GM23248 (cell line): ENCODE data around the gene BRD7. TPM values are rescaled to one million over a fixed set of nuclear protein-coding genes. Genes with fewer than 3 reads are reported as not detected.

ENCODE experiments used
- DNase-seq: peaks from one replicate; pipeline ENCODE4 v3.0.0-alpha.2; 2015
- H2AFZ ChIP-seq: fragments of 200-600 bp; sonication (generic); 2 replicates; pipeline ENCODE4 v1.6.1; 2016; ENCODE audit warnings: antibody characterized with exemption
- H3F3A ChIP-seq: fragments of 200-600 bp; sonication (generic); 2 replicates; pipeline ENCODE4 v1.6.1; 2016; ENCODE audit warnings: mild to moderate bottlenecking, antibody characterized with exemption, mixed run types; ENCODE audit not compliant: insufficient read depth
- H3K27ac ChIP-seq: fragments of 200-600 bp; sonication (generic); 2 replicates; pipeline ENCODE4 v1.5.1; 2016; ENCODE audit warnings: mild to moderate bottlenecking
- H3K27me3 ChIP-seq: fragments of 200-600 bp; sonication (generic); replicated peaks from 2 replicates; pipeline ENCODE4 v1.6.1; 2016; ENCODE audit warnings: mild to moderate bottlenecking; ENCODE audit not compliant: insufficient read depth
- H3K36me3 ChIP-seq: fragments of 200-600 bp; sonication (generic); 2 replicates; pipeline ENCODE4 v1.6.1; 2016; ENCODE audit warnings: low read depth, mild to moderate bottlenecking
- H3K4me1 ChIP-seq: fragments of 200-600 bp; sonication (generic); 2 replicates; pipeline ENCODE4 v1.6.1; 2016; ENCODE audit warnings: mild to moderate bottlenecking; ENCODE audit not compliant: insufficient read depth
- H3K4me2 ChIP-seq: fragments of 200-600 bp; sonication (generic); one replicate; pipeline ENCODE4 v1.6.1; 2016; ENCODE audit warnings: mild to moderate bottlenecking; ENCODE audit not compliant: unreplicated experiment
- H3K4me3 ChIP-seq: fragments of 200-600 bp; sonication (generic); 2 replicates; pipeline ENCODE4 v1.5.1; 2016; ENCODE audit warnings: mild to moderate bottlenecking
- H3K79me2 ChIP-seq: fragments of 200-600 bp; sonication (generic); 2 replicates; pipeline ENCODE4 v1.6.1; 2016; ENCODE audit warnings: mild to moderate bottlenecking; ENCODE audit not compliant: insufficient read depth
- H3K9ac ChIP-seq: fragments of 200-600 bp; sonication (generic); 2 replicates; pipeline ENCODE4 v1.6.1; 2016; ENCODE audit warnings: mild to moderate bottlenecking
- H3K9me2 ChIP-seq: fragments of 200-600 bp; sonication (generic); 2 replicates; pipeline ENCODE4 v1.6.1; 2016; ENCODE audit warnings: mixed run types, mild to moderate bottlenecking, moderate library complexity; ENCODE audit not compliant: insufficient read depth
- H3K9me3 ChIP-seq: fragments of 200-600 bp; sonication (generic); one replicate; pipeline ENCODE4 v1.6.1; 2017; ENCODE audit warnings: low read depth
- H4K20me1 ChIP-seq: fragments of 200-600 bp; sonication (generic); 2 replicates; pipeline ENCODE4 v1.6.0; 2016; ENCODE audit not compliant: insufficient read depth
- EZH2 ChIP-seq: fragments of 200-600 bp; sonication (generic); IDR thresholded peaks from 2 replicates; pipeline ENCODE4 v1.6.1; 2018; ENCODE audit warnings: antibody characterized with exemption, mild to moderate bottlenecking; ENCODE audit not compliant: insufficient read depth, poor library complexity, severe bottlenecking
- EZH2phosphoT487 ChIP-seq: fragments of 200-600 bp; sonication (generic); IDR thresholded peaks from 2 replicates; pipeline ENCODE4 v1.6.1; 2018; ENCODE audit warnings: antibody characterized with exemption, moderate library complexity, mild to moderate bottlenecking, low read depth; ENCODE audit not compliant: insufficient read depth
- WGBS, 2 experiments: methylation state at CpG; one replicate each; pipeline ENCODE4 v1.1.6; 2015 to 2017; ENCODE audit warnings: low lambda C conversion rate in 2 of 2, low coverage in 1 of 2; ENCODE audit errors: missing lambda C conversion rate in 2 of 2; 5-methylcytosine and 5-hydroxymethylcytosine counted together
- in situ Hi-C: fragments of 300-500 bp; cut with MboI; formaldehyde crosslinking; loops from 2 replicates; pipeline ENCODE4 v1.15.0; 2020
- polyA plus RNA-seq: library from polyadenylated mRNA; unstranded; fragments of >200 nt; fragmentation: Nextera tagmentation; extraction: Ambion mirVana; gene quantifications from 2 replicates; pipeline ENCODE4 v1.2.1, GENCODE V29; 2016
- total RNA-seq: library from RNA; depleted of rRNA; stranded (reverse); fragments of >200 nt; shearing (Covaris generic); gene quantifications from 2 replicates; pipeline ENCODE4 v1.2.3, GENCODE V29; 2014

The BRD7 gene
- total and polyA plus RNA-seq, 2 experiments from 2014 or later: 20.3 to 35.8 TPM

- Histone ChIP-seq H3K4me1 (no peaks in the 10 kb centered on the region), H3K27me3 (no peaks in the 10 kb centered on the region), H3K9me2 (no peaks in the 10 kb centered on the region), H2AFZ (no peak overlapping the region), H3K9me3 (no peaks in the 10 kb centered on the region), H3K4me2 (no peak overlapping the region), H3K9ac (no peak overlapping the region), H3K36me3 (no peaks in the 10 kb centered on the region), H3K4me3 (no peak overlapping the region), H3K27ac (no peak overlapping the region), H3K79me2 (peaks cover 96% of the 10 kb centered on the region), H4K20me1 (no peaks in the 10 kb centered on the region), H3F3A (0 out of 2 replicates have a peak, but pooled peaks cover 7% of the 10 kb centered on the region)
- TF ChIP-seq EZH2 (no peak), EZH2phosphoT487 (no peak)
- in situ Hi-C loops: no loop called here
- no peak for DNase-seq
- 97 to 100% methylated on average over 3 of the region's 3 CpGs for WGBS, 2 experiments
Observed at GRCh38 chr16:50275098-50275415, 93.7 kb downstream of the BRD7 start.

- in situ Hi-C loops: no loop called here
- no peaks in the 10 kb centered on the region for H3K9me3 ChIP-seq
- H4K20me1 ChIP-seq: no peaks in the 10 kb centered on the region
- TF ChIP-seq EZH2 (no peak), EZH2phosphoT487 (no peak)
- no peaks in the 10 kb centered on the region for H3K27me3 ChIP-seq
- H3K27ac ChIP-seq: no peak overlapping the region
- 0 out of 2 replicates have a peak, but pooled peaks cover 7% of the 10 kb centered on the region for H3F3A ChIP-seq
- H3K79me2 ChIP-seq: peaks cover 96% of the 10 kb centered on the region
- no peak overlapping the region for H3K4me2 ChIP-seq
- H3K4me1 ChIP-seq: no peaks in the 10 kb centered on the region
- no peak overlapping the region for H3K4me3 ChIP-seq
- no peak for DNase-seq
- 91% methylated on average over 17 to 18 of the region's 18 CpGs for WGBS, 2 experiments
- H3K9ac ChIP-seq: no peak overlapping the region
- no peak overlapping the region for H2AFZ ChIP-seq
- no peaks in the 10 kb centered on the region for H3K36me3 ChIP-seq
- H3K9me2 ChIP-seq: no peaks in the 10 kb centered on the region
Observed at GRCh38 chr16:50274326-50275097, 94.3 kb downstream of the BRD7 start.

- TF ChIP-seq EZH2: no peak
- TF ChIP-seq EZH2phosphoT487: no peak
- Histone ChIP-seq H3K9me3 (no peaks in the 10 kb centered on the region), H4K20me1 (no peaks in the 10 kb centered on the region), H3K4me2 (no peak overlapping the region), H3K9ac (no peak overlapping the region), H3F3A (0 out of 2 replicates have a peak, but pooled peaks cover 7% of the 10 kb centered on the region), H3K27ac (no peak overlapping the region), H3K9me2 (no peaks in the 10 kb centered on the region), H3K36me3 (no peaks in the 10 kb centered on the region), H3K4me3 (no peak overlapping the region), H2AFZ (no peak overlapping the region), H3K4me1 (no peaks in the 10 kb centered on the region), H3K27me3 (no peaks in the 10 kb centered on the region), H3K79me2 (peaks cover 97% of the 10 kb centered on the region)
- in situ Hi-C loops: no loop called here
- DNase-seq: no peak
- 69 to 76% methylated on average over 11 to 13 of the region's 13 CpGs for WGBS, 2 experiments
Observed at GRCh38 chr16:50273888-50274325, 94.9 kb downstream of the BRD7 start.

- Histone ChIP-seq H3K27ac (no peak overlapping the region), H4K20me1 (no peaks in the 10 kb centered on the region)
Observed at GRCh38 chr16:50273382-50273690, 95.5 kb downstream of the BRD7 start.

More at GRCh38 chr16:50273382-50273690, 95.5 kb downstream of the BRD7 start:
- H2AFZ ChIP-seq: no peak overlapping the region
- no peaks in the 10 kb centered on the region for H3K36me3 ChIP-seq
- H3K27me3 ChIP-seq: no peaks in the 10 kb centered on the region
- peaks cover 97% of the 10 kb centered on the region for H3K79me2 ChIP-seq
- DNase-seq: no peak
- in situ Hi-C loops: no loop called here
- TF ChIP-seq EZH2phosphoT487 (no peak), EZH2 (no peak)
- WGBS, 2 experiments: 84 to 89% methylated on average over 2 of the region's 2 CpGs
- no peaks in the 10 kb centered on the region for H3K9me3 ChIP-seq
- H3K4me3 ChIP-seq: no peak overlapping the region
- H3F3A ChIP-seq: 0 out of 2 replicates have a peak, but pooled peaks cover 7% of the 10 kb centered on the region
- no peaks in the 10 kb centered on the region for H3K9me2 ChIP-seq
- no peak overlapping the region for H3K9ac ChIP-seq
- H3K4me1 ChIP-seq: no peaks in the 10 kb centered on the region
- no peak overlapping the region for H3K4me2 ChIP-seq
